ENCODE measurements around the gene PHOX2A.

GRCh38 chr11:72232260-72233055 lies 11.5 kb downstream of the PHOX2A start:
- no peak for TF ChIP-seq CTCF (IDR thresholded peaks at IDR 0.05)
- TF ChIP-seq POLR2A (IDR thresholded peaks at IDR 0.05): no peak

All from right lobe of liver (tissue), 4 donors.